ENCODE results near the gene GPRIN3.

- TF ChIP-seq GLI4 (tag by site-specific recombination; IDR thresholded peaks at IDR 0.05) (no peak), ZNF48 (tag by site-specific recombination; IDR thresholded peaks at IDR 0.05) (no peak), CTCF (tag by site-specific recombination; IDR thresholded peaks at IDR 0.05) (no peak), ZSCAN18 (tag by site-specific recombination; IDR thresholded peaks at IDR 0.05) (no peak), ZNF768 (tag by site-specific recombination; IDR thresholded peaks at IDR 0.05) (no peak), ZFP41 (tag by site-specific recombination; IDR thresholded peaks at IDR 0.05; ENCODE audit: borderline replicate concordance) (no peak), ZNF133 (tag by site-specific recombination; IDR thresholded peaks at IDR 0.05) (no peak), YY1 (tag by site-specific recombination; IDR thresholded peaks at IDR 0.05) (no peak), PBX3 (CRISPR knock-in tag; IDR thresholded peaks at IDR 0.05) (no peak)
Observed at GRCh38 chr4:89307178-89307445, 488 bp downstream of the GPRIN3 start.

All from HEK293 (cell line).